GM19043 (cell line): ENCODE data around the gene SHISA8.

ENCODE experiments used
- ATAC-seq: cut with Tn5 transposase; IDR thresholded peaks from one replicate; pipeline ENCODE4 v1.9.1; 2021; ENCODE audit warnings: low read depth; ENCODE audit not compliant: unreplicated experiment

Gene SHISA8

DNA sequence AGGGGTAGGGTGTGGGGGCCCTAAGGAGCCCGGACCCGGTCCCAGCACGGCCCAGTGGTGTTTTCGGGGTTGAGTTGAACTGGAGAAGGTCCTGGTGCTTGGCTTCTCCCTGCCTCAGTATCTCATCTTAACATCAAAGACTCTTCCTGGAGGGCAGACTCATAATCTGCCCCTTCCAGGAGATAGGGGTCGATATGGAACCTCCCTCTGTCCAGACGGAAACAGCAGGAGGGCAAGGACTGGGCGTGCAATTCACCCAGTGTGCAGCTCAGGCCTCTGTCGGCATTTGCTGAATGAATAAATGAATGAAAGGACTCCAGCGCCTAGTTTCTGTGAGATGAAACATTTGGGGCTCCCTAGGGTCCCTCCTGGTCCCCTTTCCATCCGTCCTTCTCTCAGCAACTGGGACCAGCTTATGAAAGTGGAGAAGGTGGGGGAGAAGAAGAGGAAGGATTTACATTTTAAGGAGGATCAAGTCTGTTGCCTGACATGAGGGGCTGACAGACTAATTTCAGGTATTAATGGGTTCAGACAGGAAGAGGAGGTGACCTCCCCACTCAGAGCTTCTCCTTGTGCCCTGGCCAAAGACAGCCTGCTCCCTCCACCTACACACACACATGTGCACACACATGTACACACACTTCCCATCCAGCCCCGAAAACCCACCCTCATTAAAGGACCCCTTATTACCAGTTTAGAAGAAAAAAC lies 1.1 kb upstream of the SHISA8 start:
- ATAC-seq, result no peak

DNA sequence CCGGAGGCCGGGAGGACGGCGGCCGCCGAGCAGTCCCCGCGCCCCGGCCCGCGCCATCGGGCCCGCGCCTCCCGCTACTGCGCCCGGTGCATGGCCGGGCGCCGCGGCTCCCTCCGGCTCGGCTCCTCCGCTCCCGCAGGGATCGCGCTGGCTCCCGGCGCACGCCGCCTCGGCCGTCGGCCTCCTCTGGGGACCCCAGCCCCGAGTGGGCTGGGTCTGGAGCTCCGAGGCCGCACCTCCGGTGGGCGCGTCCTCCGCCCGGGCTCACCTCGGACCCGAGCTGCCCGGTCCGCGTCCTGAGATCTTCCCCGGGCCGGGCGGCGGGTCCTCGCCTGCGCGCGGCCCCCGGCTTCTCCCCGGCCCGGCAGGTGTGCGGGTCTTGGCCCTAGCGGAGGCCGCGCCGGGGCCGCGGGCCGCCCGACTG lies 251 bp downstream of the SHISA8 start:
- no peak for ATAC-seq

DNA sequence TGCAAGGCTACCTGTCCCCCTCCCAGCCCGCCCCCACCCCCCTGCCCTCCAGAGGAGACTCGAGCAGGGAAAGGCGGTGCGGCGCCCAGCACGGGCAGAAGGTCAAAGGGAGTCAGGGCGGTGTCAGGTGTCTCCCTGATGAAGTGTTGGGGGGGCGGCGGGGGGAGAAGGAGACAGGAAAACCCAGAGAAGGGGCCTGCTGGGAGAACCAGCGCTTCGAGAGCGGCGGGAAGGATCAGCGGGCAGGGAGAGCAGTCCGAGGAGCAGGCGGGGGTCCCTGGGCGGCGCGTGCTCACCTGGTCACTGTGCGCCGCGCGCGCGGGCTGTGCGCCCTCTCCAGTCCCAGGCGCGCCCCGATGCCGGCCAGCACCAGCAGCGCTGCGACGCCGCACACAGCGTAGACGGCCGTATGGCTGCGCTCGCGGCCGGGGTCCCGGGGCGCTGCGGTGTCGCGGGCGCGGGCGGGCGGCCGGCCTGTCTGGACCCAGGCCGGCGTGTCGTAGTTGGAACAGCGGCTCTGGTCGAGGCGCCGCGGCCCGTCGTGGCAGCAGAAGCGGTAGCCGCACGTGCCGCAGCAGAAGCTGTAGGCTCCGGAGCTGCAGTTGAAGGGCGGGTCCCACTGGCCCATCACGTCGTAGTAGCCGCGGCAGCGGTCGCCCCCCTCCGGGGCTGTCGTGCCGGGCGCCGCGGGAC lies 886 bp downstream of the SHISA8 start:
- ATAC-seq, result no peak

DNA sequence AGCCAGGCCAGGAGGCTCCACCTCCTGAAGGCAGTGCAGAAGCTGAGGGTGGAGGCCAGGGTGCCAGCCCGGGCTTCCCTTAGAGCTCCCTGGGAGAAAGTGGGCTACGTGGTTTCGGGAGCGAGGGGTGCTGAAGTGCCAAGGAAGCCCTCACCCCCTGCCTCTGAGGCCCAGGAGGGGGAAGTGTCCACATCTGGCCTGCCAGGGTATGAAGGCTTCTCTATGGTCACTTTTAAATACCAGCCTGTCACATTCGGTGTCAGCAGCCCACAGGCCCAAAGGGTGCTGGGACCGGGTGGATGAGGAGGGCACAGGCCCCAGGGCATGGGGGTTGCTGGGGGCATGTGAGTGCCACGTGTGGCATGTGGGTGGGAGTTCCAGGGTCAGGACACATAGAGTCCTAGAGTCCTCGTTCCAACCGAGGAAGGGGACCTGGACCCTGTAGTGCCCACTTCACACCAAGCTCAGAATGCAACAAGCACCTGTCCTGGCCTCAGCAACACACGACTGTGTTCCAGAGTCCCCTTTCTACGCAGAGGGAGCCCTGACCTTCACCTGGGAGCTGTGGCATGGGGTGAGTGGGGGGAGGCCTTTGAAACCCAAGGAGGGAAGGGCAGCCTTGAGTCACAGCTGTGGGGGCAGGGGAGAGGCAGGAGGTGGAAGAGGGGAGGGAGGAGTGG lies 1.7 kb downstream of the SHISA8 start:
- ATAC-seq, result no peak

DNA sequence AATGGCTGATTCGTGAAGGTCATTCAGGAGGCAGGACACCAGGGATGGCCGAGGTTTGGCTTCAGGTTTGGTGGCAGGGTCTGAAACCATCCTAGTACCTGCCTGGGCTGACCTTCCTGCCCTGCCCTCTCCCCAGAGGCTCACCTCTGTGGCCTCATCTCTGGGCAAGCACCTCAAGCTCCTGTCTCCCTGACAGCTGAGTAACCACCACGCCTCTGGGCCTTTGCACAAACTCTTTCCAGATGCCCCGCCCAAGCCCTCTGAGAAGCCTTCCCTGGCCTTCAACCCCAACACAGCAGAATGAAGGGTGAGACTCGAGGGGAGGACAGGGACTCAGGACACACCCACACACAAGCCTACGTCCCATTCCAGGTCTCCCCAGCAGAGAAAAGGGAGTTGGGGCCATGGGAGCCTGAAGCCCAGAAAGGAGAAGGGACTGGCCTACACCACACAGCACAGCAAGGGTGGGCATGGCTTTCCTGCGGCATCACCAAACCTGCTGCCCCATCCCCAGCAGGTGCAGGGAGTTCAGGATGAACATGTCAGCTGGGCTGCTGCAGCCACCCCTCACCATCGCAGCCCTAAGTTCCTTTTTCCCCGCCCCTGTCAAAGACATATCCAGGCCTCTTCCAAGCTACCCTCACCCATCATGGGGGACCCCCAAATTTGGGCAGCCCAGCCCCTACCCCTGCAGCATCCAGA lies 2.4 kb downstream of the SHISA8 start:
- ATAC-seq, result no peak

DNA sequence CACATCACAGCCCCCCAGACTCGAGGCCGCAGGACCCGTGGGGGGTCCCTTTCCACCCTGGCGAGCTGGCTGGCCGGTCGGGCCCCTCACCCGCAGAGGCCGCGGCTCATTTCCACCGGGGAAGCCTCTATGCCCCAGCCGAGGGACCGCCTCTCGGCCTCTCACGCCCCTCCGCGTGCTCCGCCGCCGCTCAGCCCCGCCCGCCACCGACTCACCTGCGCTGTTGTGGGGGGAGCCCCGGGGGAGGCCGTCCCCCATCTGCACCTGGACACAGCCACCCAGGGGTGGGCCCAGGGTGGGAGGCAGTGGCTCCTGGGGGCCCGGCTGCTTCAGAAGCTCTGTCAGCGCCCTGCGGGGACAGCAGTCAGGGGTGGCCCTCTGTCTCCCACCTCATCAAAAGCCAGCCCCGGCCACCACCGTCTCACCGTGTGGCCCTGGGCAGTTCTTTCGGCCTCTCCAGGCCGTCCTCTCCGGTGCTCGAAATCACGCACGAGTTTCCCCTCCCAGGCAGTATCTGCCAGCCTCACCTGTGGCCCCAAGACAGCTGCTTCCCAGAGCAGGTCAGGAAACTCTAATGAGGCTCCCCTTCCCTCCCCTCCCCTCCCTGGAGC lies 3.8 kb downstream of the SHISA8 start:
- ATAC-seq, result no peak

DNA sequence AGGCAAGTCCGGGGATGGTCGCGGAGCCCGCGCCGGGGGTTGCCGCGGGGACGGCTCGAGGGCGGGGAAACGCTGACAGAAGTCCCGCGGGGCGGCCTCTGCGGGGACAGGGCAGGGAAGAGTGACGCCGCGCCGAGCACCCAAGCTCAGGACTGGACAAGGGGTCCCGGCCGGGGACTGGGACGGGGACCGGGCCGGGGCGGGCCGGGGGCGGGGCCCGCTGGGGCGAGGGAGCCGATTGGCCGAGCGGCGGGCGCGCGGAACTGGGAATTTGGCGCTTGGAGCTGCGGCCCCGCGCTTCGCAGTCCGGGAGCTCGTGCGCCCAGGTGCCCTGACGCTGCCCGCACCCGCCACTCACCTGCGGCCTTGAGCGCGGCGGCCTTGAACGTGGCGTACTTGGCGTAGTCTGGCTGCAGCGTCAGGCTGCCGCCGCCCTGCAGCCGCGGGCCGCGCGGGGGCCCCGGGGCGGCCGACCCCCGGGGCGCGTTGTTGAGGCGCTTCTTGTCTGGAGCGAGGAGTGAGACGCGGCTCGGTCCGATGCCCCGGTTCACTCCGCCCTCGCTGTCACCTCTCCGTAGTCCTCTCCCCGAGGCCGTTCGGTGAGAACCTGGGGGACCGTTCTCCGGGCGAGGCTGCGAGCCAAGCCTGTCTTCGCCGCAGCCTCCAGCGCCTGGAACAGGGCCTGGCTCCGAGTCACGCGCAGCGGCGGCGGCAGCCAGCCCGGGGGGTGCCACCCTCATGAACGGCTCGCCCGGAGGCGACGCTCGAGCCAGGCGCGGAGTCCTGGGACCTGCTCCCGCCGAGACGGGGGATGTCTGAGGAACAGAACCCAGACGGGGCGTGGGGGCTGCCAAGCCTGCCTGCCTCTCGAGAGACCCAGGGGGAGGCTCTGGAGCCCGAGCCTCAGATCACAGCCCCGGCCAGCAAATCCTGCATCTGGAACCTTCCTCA lies 4.5 kb downstream of the SHISA8 start:
- ATAC-seq, result no peak

DNA sequence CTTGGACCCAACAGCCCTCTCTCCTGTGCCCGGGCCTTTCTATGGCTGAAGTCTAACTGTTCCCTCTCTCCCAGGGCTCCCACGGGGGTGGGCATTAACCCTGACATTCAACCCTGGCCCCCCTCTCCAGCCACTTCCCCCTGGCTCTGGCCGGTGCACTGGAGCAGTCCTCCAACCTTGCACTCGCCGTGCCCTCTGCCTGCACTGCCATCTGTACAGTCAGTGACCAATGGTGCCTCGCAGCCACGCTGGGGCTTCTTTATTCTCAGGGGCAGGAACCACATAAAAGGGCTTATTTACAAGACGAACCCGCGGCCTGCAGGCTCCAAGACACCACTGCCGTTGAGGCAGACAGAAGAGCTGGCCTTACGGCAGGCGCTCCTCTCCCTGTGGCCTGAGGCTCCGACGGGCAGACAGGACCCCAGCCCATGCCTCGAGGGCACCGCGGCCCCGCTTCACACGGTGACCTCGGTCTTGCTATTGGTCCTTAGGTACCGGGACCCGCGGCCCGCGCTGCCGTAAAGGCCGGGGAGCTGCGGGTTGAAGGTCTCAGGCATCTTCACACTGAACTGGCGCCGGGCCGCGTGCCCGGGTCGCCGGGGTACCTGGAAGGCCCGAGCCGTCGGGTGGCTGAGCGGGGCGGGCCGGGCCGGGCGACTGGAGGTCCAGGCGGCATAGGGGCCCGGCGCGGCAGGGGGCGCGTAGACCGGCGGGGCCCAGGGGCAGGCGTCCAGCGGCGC lies 5.4 kb downstream of the SHISA8 start:
- ATAC-seq, result no peak

DNA sequence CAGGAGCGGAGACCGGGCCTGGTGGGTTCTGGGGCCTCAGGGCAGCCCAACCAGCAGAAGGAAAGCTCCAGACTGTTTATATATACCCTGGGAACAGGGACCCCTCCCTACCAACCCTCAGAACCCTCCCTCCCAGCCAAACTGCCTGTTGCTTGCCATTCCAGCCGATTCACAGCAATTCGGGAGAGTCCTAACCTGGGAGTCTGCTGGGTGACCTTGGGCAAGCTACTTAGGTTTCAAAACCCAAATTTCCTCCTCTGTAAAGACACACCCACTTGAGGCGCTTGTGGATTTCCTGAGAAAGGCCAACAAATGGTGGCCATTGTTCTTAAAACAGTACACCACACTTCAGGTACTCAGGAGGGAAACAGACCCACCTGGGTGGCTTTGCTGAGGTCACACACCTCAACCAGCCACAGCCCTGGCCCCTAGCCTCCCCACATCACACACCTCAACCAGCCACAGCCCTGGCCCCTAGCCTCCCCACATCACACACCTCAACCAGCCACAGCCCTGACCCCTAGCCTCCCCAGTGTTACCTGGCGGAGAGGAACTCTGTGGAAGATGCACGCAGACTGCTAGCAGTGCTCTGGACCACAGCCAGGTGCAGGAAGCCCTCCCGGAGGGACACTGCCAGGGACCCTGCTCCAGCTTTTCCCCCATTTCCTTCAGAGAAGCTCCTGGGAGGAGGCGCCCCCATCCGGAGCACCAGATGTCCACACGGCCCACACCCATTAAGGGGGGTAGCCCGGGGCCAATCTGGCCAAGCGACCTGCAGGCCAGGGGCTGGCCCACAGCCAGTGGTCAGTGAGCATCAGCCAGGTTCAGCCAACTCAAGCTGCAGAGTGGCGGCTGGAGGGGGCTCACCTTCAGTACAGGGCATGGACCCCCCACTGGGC lies 6.2 kb downstream of the SHISA8 start:
- ATAC-seq, result no peak

DNA sequence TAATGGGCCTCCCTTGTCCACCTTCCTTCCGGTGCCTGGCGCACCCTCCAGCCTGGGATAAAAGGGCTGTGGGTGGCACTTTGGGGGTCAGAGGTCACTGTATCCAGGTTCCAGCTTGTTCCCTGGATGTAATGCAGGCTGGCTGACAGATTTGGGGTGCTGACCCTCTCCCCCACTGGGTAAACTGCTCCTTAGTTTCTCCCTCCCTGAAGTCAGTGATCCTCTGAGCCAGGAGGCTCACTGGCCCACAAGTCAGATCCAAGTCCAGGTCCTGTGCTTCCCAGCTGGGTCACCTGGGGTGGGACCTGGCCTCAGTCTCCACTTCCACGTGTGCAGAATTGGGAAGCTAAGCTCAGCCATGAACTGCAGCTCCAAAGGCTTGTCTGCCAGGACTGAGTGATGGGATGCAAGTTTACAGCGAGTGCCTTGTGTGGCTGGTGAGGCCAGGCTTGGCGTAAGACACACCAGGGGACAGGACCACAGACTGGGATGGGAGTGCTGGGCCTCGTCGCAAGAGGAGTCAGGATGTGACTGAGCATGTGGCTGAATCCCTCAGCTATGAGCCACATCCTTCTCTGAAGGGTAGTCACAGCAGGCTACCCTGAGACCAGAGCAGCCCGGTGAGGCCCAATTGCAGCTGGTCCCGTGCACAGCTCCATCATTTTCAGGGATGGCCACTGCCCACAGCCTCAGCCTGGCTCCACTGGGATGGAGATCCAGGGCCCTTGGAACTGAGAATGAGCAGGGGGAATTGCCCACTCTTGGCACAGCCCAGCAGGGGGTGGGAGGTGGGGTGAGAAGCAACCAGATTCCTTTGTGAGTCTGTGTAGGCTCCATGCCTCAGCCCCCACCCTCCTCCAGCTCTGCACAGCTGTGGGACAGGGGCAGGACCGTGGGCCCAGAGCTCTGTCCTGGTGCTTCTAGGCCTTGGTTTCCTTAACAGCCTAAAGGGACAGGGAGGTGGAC lies 7.2 kb downstream of the SHISA8 start:
- no peak for ATAC-seq

DNA sequence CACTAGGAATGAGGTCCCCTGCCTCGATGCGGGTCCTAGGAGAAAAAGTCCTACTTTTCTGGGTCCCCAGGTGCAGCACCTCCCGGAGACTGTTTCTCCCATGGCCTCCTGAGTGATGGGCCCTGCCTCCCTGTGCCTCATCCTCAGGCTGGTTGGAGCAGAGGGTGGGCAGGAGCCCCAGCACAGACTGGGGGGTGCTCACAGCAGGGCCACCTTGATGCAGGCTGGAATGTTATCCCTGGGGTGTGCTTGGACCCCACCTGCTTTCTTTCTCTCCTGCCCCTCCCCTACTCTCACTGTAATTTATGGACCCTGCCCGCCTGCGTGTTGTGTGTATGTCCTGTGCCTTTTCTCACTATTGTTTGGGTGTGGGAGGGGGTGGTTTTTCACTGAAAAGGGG lies 8.1 kb downstream of the SHISA8 start:
- no peak for ATAC-seq

DNA sequence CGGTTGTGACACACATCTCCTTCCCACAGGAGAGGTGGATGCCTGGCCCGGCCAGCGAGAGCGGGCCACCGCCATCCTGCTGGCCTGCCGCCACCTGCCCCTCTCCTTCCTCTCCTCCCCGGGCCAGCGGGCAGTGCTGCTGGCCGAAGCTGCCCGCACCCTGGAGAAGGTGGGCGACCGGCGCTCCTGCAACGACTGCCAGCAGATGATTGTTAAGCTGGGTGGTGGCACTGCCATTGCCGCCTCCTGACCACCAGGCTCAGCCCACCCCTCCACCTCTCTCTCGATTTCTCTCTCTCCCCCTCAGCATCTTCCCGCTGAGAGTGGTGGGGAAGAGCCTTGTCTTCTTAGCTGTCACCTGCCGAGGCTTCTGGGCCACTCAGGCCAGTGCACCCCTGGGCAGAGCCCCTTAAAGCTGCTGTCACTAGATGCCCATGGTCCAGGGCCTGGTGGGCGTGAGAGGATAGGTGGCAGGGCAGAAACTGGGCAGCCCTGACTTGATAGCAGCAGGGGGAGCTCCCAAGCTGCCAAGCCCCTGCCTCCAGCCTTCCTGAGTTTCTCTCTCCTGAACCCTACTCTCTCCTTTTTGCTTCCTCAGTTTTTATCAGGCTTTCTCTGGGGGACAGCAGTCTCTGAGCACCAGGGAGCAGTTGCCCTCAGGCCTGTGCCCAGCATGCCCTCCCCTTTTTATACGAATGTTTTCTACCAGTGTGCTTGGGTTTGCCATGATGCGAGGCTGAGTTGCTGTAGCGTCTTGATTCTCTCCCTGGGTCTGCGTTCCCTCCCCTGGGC lies 9.3 kb downstream of the SHISA8 start:
- ATAC-seq, result no peak

DNA sequence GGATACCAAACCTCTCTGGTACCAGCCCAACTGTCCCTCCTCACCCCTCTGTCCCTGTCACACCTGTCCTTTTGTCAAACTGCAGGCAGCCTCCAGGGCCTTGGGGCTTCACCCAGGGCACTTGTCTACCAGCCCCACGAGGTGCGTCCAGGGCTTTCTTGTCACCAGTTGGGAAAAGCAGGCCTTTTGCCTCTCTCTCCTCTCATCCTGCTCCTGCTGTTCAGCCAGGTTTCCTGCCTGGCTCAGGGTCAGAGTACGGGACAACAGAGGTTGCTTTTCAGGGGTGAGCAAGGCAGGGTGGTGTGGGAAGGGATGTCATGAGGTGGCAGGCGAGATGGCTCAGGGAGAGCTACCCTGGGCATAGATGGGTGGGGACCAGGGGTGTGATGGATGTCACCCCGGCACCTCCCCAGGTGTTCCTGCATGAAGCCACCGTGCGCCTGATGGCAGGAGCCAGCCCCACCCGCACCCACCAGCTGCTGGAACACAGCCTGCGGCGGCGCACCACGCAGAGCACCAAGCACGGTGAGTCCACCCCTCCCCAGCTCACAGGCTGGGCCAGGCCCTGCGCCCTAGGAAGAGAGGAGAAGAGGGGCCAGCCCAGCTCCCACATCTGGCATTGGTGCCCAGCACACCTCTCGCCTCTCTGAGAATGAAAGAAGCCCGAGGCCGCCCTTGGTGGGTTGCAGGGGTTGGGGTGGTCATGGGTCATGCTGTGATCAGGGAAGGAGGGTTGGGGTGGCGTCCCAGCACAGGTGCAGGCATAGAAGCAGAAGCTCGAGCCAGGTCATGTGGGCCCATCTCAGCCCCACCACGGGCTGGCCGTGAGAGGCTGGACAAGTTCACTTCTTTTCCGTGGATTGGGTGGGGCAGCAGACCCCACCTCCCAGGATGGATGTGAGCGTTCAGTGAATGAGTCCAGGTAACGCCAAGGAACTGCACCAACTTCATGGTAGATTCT lies 10.1 kb downstream of the SHISA8 start:
- ATAC-seq, result no peak

DNA sequence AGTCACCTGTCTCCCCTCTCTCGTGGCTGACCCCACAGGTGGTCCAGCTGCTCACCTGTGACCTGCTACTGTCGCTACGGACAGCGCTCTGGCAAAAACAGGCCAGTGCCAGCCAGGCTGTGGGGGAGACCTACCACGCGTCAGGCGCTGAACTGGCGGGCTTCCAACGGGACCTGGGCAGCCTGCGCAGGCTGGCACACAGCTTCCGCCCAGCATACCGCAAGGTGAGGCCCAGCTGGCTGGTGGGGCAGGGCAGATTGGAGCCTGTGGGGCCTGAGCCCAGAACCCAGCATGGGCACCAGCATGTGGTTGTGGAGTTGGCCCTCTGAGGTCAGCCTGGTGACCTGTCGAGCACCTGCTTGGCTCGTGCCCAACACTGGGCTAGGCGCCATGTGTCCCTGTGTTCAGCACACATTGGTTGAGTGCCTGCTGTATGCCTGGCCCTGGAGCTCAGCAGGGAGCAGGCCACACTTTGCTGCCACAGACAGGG lies 11.9 kb downstream of the SHISA8 start:
- no peak for ATAC-seq

DNA sequence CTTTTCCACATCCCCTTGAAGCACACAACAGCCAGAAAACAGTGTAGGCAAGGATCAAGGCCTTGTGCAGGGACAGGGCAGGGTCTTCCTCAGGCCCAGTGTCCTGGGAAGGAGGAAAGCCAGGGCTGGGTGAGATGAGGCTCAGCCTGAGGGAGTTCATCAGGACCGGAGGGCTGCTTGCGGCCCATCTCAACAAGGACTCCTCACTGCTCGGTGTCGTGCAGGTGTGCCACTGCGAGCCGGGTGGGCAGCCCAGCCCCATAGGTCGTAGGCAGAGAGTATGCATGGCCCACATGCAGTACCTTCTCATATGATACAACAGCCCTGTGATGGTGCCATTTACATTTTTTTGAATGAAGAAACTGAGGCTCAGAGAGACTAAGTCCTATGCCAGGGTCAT lies 12.9 kb downstream of the SHISA8 start:
- no peak for ATAC-seq
